A549 (cell line): ENCODE measurements around the gene FEM1A. TPM values are rescaled to one million over a fixed set of nuclear protein-coding genes. Genes with fewer than 3 reads are reported as not detected.

ENCODE experiments used
- ATAC-seq, 2 experiments: fragments of 200-7000 bp in 1 of 2; fragments of >200 bp in 1 of 2; cut with Nextera tagmentation in 1 of 2; cut with Tn5 transposase in 1 of 2; 3 replicates each; pipeline versions ENCODE4 v1.8.0 to v1.9.1; 2018 to 2020; ENCODE audit warnings: mild to moderate bottlenecking in 1 of 2, moderate library complexity in 1 of 2
- CTCF ChIA-PET: fragments of 300-600 bp; sonication (Branson Sonifier 250); formaldehyde crosslinking; extraction: SDS; loops from one replicate; lab custom pipeline; 2021; ENCODE audit warnings: antibody characterized with exemption, inconsistent platforms; lab: Yijun Ruan, JAX
- POLR2A ChIA-PET: fragments of 350-600 bp; formaldehyde crosslinking; extraction: SDS; loops from one replicate; lab custom pipeline; 2021; ENCODE audit warnings: antibody characterized with exemption, inconsistent platforms; lab: Yijun Ruan, JAX
- DNase-seq, 2 experiments: peaks; one replicate each; pipeline versions ENCODE4 v3.0.0 to v3.0.0-alpha.2; 2011 to 2016; ENCODE audit warnings: low read depth in 1 of 2, low spot score in 1 of 2
- FAIRE-seq: peaks from 2 replicates; lab custom pipeline; 2011; peaks lifted over from hg19 to GRCh38; lab: Jason Lieb, UNC
- H3K27ac ChIP-seq, 2 experiments: fragments of >200 bp; sonication (Bioruptor Twin); formaldehyde crosslinking; 3 replicates each; pipeline ENCODE4 v1.5.1; 2016 to 2017
- H3K4me1 ChIP-seq: fragments of >200 bp; sonication (Bioruptor Twin); formaldehyde crosslinking; 3 replicates; pipeline ENCODE4 v1.6.1; 2016
- H3K4me2 ChIP-seq: fragments of >200 bp; sonication (Bioruptor Twin); formaldehyde crosslinking; 3 replicates; pipeline ENCODE4 v1.6.1; 2016
- H3K4me3 ChIP-seq: fragments of >200 bp; sonication (Bioruptor Twin); formaldehyde crosslinking; 3 replicates; pipeline ENCODE4 v1.5.1; 2016
- H3K9me3 ChIP-seq: fragments of >200 bp; sonication (Bioruptor Twin); formaldehyde crosslinking; 3 replicates; pipeline ENCODE4 v1.6.1; 2016
- ATOH8 ChIP-seq: fragments of 250-450 bp; sonication (Bioruptor Pico); IDR thresholded peaks from 2 replicates; pipeline ENCODE4 v1.5.0; 2020; ENCODE audit warnings: low read depth, mild to moderate bottlenecking, moderate library complexity
- BCL3 ChIP-seq: fragments of >200 bp; sonication (Bioruptor Twin); formaldehyde crosslinking; IDR thresholded peaks from 3 replicates; pipeline ENCODE4 v1.6.1; 2016
- CBX2 ChIP-seq: fragments of 200-600 bp; sonication (generic); IDR thresholded peaks from 2 replicates; pipeline ENCODE4 v1.6.1; 2016; ENCODE audit warnings: low read depth, mild to moderate bottlenecking, borderline replicate concordance
- CBX8 ChIP-seq: fragments of 200-600 bp; sonication (generic); IDR thresholded peaks from 2 replicates; pipeline ENCODE4 v1.6.1; 2016
- FOXS1 ChIP-seq: fragments of 250-450 bp; sonication (Bioruptor Pico); IDR thresholded peaks from 2 replicates; pipeline ENCODE4 v1.5.0; 2020; ENCODE audit warnings: mild to moderate bottlenecking, moderate library complexity
- HEYL ChIP-seq: fragments of 250-450 bp; sonication (Bioruptor Pico); IDR thresholded peaks from 2 replicates; pipeline ENCODE4 v1.8.0; 2021; ENCODE audit warnings: mild to moderate bottlenecking, moderate library complexity
- HOXA7 ChIP-seq: fragments of 250-450 bp; sonication (Bioruptor Pico); IDR thresholded peaks from 2 replicates; pipeline ENCODE4 v1.5.0; 2020; ENCODE audit warnings: mild to moderate bottlenecking, moderate library complexity
- HOXB13 ChIP-seq: fragments of 250-450 bp; sonication (Bioruptor Pico); IDR thresholded peaks from 2 replicates; pipeline ENCODE4 v1.5.0; 2020; ENCODE audit warnings: low read depth, mild to moderate bottlenecking, moderate library complexity
- JUN ChIP-seq, 2 experiments: fragments of >200 bp; sonication (Bioruptor Twin); formaldehyde crosslinking; IDR thresholded peaks; 2 replicates in 1 of 2; 3 replicates in 1 of 2; pipeline ENCODE4 v1.6.1; 2016 to 2017
- KDM1A ChIP-seq: fragments of 200-600 bp; sonication (generic); IDR thresholded peaks from 2 replicates; pipeline ENCODE4 v1.6.1; 2016; ENCODE audit warnings: low read depth, mild to moderate bottlenecking
- KDM5A ChIP-seq: fragments of 200-600 bp; sonication (generic); IDR thresholded peaks from 2 replicates; pipeline ENCODE4 v1.6.1; 2016; ENCODE audit warnings: antibody characterized with exemption, mild to moderate bottlenecking
- MAFK ChIP-seq: fragments of 450-650 bp; IDR thresholded peaks from 2 replicates; pipeline ENCODE4 v1.6.1; 2014; ENCODE audit not compliant: partially characterized antibody
- MAZ ChIP-seq: fragments of 150-350 bp; IDR thresholded peaks from 2 replicates; pipeline ENCODE4 v1.6.1; 2014; ENCODE audit warnings: antibody characterized with exemption, low read depth, low read length, borderline replicate concordance
- MYC ChIP-seq: IDR thresholded peaks from 2 replicates; pipeline ENCODE4 v1.6.1; 2012; ENCODE audit warnings: mild to moderate bottlenecking, inconsistent platforms, low read length, improper control_type of control experiment, borderline replicate concordance
- NFE2L2 ChIP-seq: fragments of 150-350 bp; conservative IDR thresholded peaks from 2 replicates; pipeline ENCODE4 v1.6.1; 2014; ENCODE audit warnings: low read length
- NPAS2 ChIP-seq: fragments of 250-450 bp; sonication (Bioruptor Pico); IDR thresholded peaks from 2 replicates; pipeline ENCODE4 v1.8.0; 2022; ENCODE audit warnings: mild to moderate bottlenecking, moderate library complexity, borderline replicate concordance
- POLR2A ChIP-seq: IDR thresholded peaks from 2 replicates; pipeline ENCODE4 v1.6.1; 2012; ENCODE audit warnings: mild to moderate bottlenecking, low read length
- RFX5 ChIP-seq: fragments of 450-650 bp; IDR thresholded peaks from 2 replicates; pipeline ENCODE4 v1.7.1; 2014; ENCODE audit warnings: antibody characterized with exemption, mild to moderate bottlenecking, moderate library complexity
- SMC3 ChIP-seq: fragments of >200 bp; sonication (Bioruptor Twin); formaldehyde crosslinking; IDR thresholded peaks from 3 replicates; pipeline ENCODE4 v1.6.1; 2018; ENCODE audit warnings: inconsistent platforms
- ZC3H11A ChIP-seq: fragments of 450-650 bp; IDR thresholded peaks from 2 replicates; pipeline ENCODE4 v1.6.1; 2014; ENCODE audit warnings: antibody characterized with exemption, mild to moderate bottlenecking
- WGBS: methylation state at CpG from one replicate; pipeline ENCODE4 v1.1.6; 2017; ENCODE audit errors: missing lambda C conversion rate; 5-methylcytosine and 5-hydroxymethylcytosine counted together
- polyA plus RNA-seq, 4 experiments: library from polyadenylated mRNA; depleted of rRNA in 3 of 4; stranded (reverse); fragments of >200 nt; fragmentation: RNase III in 1 of 4; extraction: RNeasy Plus Mini Kit Qiagen cat#74134 plus additional on column Dnase treatment in 1 of 4; gene quantifications; 2 replicates in 3 of 4; 3 replicates in 1 of 4; pipeline ENCODE4 v1.2.3, GENCODE V29; 2011 to 2017
- TF ChIP-seq, protein P1 (sequence below): IDR thresholded peaks from 2 replicates; pipeline ENCODE4 v1.6.1; 2012; ENCODE audit warnings: low read depth, borderline replicate concordance
- TF ChIP-seq, protein P2 (sequence below): fragments of 200-600 bp; sonication (generic); IDR thresholded peaks from 2 replicates; pipeline ENCODE4 v1.6.1; 2016; ENCODE audit warnings: antibody characterized with exemption, mild to moderate bottlenecking, moderate library complexity

FEM1A gene
- polyA plus RNA-seq, 2 of the 4 experiments (the other 2 are of a cell fraction) = 3.2 to 4.1 TPM

DNA sequence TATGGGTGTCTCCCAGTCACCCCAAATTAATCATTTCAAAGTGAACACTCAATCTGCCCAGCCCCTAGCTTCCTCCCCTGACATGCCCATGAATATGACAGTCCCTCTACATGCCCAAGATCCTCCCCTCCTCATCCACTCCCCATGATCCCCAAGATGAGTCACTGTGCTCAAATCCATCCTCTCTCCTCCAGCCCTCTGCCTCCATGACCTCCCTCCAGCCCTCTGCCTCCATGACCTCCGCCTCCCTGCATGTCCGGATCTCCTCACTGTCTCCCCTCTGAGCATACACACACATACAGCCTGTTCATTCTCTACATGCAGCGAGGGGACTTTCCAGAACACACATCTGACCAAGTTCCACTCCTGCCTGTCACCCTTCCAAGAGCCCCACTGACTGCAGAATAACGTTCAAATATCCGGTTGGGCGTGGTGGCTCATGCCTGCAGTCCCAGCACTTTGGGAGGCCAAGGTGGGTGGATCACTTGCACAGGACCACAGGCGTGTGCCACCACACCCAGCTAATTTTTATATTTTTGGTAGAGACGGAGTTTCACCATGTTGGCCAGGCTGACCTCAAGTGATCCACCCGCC lies 18.4 kb upstream of the FEM1A start:
- 0 out of 3 replicates have a peak overlapping the region, but pooled peaks have one; percentile 17 for H3K4me2 ChIP-seq
- no peak overlapping the region for H3K4me3 ChIP-seq
- POLR2A ChIA-PET = no interaction called here
- peaks cover 7% of the 10 kb centered on the region; the same call in 1 of the 3 replicates for H3K4me1 ChIP-seq
- ATAC-seq (peak; percentile 31 to 35; a peak in 2 of 6 replicates), DNase-seq (no peak), FAIRE-seq (no peak)
- no peak overlapping the region for H3K27ac ChIP-seq
- peaks cover 3% of the 10 kb centered on the region; the same call in 1 of the 3 replicates for H3K9me3 ChIP-seq
- CTCF ChIA-PET = interaction anchor here (0.7 to 2.0 kb wide), 2 partner anchors 18 to 41 kb away, joined by 3 to 6 read pairs; partner anchors contain the start of gene FEM1A
- TF ChIP-seq ATOH8 (CRISPR knock-in tag) = no peak
- TF ChIP-seq POLR2A = no peak
- no peak for TF ChIP-seq MAZ
- TF ChIP-seq, protein P1, sequence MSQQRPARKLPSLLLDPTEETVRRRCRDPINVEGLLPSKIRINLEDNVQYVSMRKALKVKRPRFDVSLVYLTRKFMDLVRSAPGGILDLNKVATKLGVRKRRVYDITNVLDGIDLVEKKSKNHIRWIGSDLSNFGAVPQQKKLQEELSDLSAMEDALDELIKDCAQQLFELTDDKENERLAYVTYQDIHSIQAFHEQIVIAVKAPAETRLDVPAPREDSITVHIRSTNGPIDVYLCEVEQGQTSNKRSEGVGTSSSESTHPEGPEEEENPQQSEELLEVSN = no peak
- TF ChIP-seq, protein P2, sequence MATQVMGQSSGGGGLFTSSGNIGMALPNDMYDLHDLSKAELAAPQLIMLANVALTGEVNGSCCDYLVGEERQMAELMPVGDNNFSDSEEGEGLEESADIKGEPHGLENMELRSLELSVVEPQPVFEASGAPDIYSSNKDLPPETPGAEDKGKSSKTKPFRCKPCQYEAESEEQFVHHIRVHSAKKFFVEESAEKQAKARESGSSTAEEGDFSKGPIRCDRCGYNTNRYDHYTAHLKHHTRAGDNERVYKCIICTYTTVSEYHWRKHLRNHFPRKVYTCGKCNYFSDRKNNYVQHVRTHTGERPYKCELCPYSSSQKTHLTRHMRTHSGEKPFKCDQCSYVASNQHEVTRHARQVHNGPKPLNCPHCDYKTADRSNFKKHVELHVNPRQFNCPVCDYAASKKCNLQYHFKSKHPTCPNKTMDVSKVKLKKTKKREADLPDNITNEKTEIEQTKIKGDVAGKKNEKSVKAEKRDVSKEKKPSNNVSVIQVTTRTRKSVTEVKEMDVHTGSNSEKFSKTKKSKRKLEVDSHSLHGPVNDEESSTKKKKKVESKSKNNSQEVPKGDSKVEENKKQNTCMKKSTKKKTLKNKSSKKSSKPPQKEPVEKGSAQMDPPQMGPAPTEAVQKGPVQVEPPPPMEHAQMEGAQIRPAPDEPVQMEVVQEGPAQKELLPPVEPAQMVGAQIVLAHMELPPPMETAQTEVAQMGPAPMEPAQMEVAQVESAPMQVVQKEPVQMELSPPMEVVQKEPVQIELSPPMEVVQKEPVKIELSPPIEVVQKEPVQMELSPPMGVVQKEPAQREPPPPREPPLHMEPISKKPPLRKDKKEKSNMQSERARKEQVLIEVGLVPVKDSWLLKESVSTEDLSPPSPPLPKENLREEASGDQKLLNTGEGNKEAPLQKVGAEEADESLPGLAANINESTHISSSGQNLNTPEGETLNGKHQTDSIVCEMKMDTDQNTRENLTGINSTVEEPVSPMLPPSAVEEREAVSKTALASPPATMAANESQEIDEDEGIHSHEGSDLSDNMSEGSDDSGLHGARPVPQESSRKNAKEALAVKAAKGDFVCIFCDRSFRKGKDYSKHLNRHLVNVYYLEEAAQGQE = no peak
- no peak for TF ChIP-seq KDM5A
- TF ChIP-seq HEYL (CRISPR knock-in tag) = no peak
- TF ChIP-seq NFE2L2 = no peak
- TF ChIP-seq HOXB13 (CRISPR knock-in tag) = no peak
- no peak for TF ChIP-seq CBX8
- TF ChIP-seq BCL3 = no peak
- no peak for TF ChIP-seq MYC
- no peak for TF ChIP-seq MAFK
- WGBS = 6% methylated on average over 9 of the region's 9 CpGs

DNA sequence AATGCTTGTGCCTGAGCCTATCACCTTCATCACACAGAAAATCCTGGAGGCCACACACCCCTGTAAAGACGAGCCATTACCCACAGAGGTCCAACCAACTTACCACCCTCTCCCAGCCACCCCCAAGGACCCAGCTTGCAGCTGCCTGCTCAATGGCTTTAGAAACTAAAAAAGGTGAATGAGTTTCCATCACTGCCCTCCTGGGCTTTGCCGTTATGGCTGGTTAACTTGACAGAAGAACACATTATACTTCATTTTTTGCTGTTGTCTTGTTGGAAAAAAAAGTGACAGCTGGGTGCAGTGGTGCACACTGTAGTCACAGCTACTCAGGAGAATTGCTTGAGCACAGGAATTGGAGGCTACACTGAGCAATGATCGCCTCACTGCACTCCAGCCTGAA lies 17.4 kb upstream of the FEM1A start:
- ATAC-seq (no peak), DNase-seq (no peak), FAIRE-seq (no peak)
- ChIA-PET CTCF (interaction anchor here (0.7 to 2.0 kb wide), 2 partner anchors 17 to 42 kb away, joined by 3 to 6 read pairs; partner anchors contain the start of gene FEM1A), POLR2A (no interaction called here)
- H3K4me2 ChIP-seq = no peak overlapping the region
- 12% methylated on average over 3 of the region's 3 CpGs for WGBS
- H3K9me3 ChIP-seq = peaks cover 3% of the 10 kb centered on the region; the same call in 1 of the 3 replicates
- peaks cover 7% of the 10 kb centered on the region; the same call in 1 of the 3 replicates for H3K4me1 ChIP-seq
- H3K4me3 ChIP-seq = no peak overlapping the region
- H3K27ac ChIP-seq = no peak overlapping the region
- TF ChIP-seq JUN (IDR thresholded peaks at IDR 0.05) (no peak), MYC (no peak), FOXS1 (CRISPR knock-in tag) (no peak), HOXA7 (CRISPR knock-in tag) (no peak), RFX5 (no peak), MAZ (no peak), HEYL (CRISPR knock-in tag) (no peak), SMC3 (no peak), CBX2 (no peak), POLR2A (no peak), ZC3H11A (no peak), ATOH8 (CRISPR knock-in tag) (no peak), BCL3 (no peak), KDM1A (no peak), NPAS2 (CRISPR knock-in tag) (no peak)
- TF ChIP-seq, protein P2 = no peak
